HepG2 (cell line): ENCODE measurements around the gene MROH2A. TPM values are rescaled to one million over a fixed set of nuclear protein-coding genes. Genes with fewer than 3 reads are reported as not detected.

Experiments used
- ATAC-seq: fragments of 200-7000 bp; cut with Tn5 transposase; 3 replicates; pipeline ENCODE4 v1.9.1; 2020; ENCODE audit warnings: mild to moderate bottlenecking, moderate library complexity
- BruUV-seq: library from RNA; stranded (reverse); fragments of 400-500 nt; replicated peaks from 2 replicates; lab custom pipeline; 2021; lab: Mats Ljungman, UMichigan
- CTCF ChIA-PET: fragments of 300-600 bp; formaldehyde crosslinking; extraction: SDS; loops from one replicate; lab custom pipeline; 2021; ENCODE audit warnings: low total read pairs, inconsistent platforms, low intra/inter-chr PET ratio; lab: Yijun Ruan, JAX
- POLR2A ChIA-PET: fragments of 350-600 bp; sonication (Branson Sonifier 250); formaldehyde crosslinking; loops from one replicate; lab custom pipeline; 2020; ENCODE audit warnings: antibody characterized with exemption, inconsistent platforms; lab: Yijun Ruan, JAX
- DNase-seq: peaks from one replicate; pipeline ENCODE4 v3.0.0-alpha.2; 2015; ENCODE audit warnings: low spot score
- FAIRE-seq: peaks from 3 replicates; lab custom pipeline; 2011; peaks lifted over from hg19 to GRCh38; lab: Jason Lieb, UNC
- H2AFZ ChIP-seq: one replicate; pipeline ENCODE4 v1.6.1; 2011; ENCODE audit warnings: low read length, inconsistent platforms
- H3K27ac ChIP-seq: fragments of 300-600 bp; 3 replicates; pipeline ENCODE4 v1.8.0; 2011; ENCODE audit warnings: mixed run types, mild to moderate bottlenecking, mixed read lengths, low read length, inconsistent platforms; ENCODE audit not compliant: insufficient read depth; ENCODE audit errors: extremely low read length
- H3K27me3 ChIP-seq, 2 experiments: fragments of 200-600 bp in 1 of 2; 2 replicates in 1 of 2; 3 replicates in 1 of 2; pipeline versions ENCODE4 v1.6.0 to v1.8.0; 2011; ENCODE audit warnings: low read length in 2 of 2, mild to moderate bottlenecking in 2 of 2, moderate library complexity in 2 of 2, inconsistent platforms in 1 of 2; ENCODE audit not compliant: insufficient read depth in 2 of 2, control insufficient read depth in 1 of 2
- H3K36me3 ChIP-seq, 2 experiments: fragments of 200-600 bp in 1 of 2; replicated peaks in 1 of 2; 2 replicates in 1 of 2; 3 replicates in 1 of 2; pipeline versions ENCODE4 v1.5.1 to v1.8.0; 2011; ENCODE audit warnings: low read length in 2 of 2, inconsistent platforms in 1 of 2; ENCODE audit not compliant: insufficient read depth in 2 of 2, control insufficient read depth in 1 of 2
- H3K4me1 ChIP-seq: 2 replicates; pipeline ENCODE4 v1.5.1; 2012; ENCODE audit warnings: low read length, inconsistent platforms; ENCODE audit not compliant: insufficient read depth
- H3K4me2 ChIP-seq: 2 replicates; pipeline ENCODE4 v1.6.0; 2011; ENCODE audit warnings: low read depth, low read length, inconsistent platforms
- H3K4me3 ChIP-seq, 3 experiments: fragments of 200-600 bp in 1 of 3; sonication (generic), shearing (Covaris generic) in 1 of 3; replicated peaks in 1 of 3; 2 replicates each; pipeline ENCODE4 v1.5.1; 2011 to 2016; ENCODE audit warnings: low read length in 3 of 3, inconsistent platforms in 2 of 3, low read depth in 2 of 3, mild to moderate bottlenecking in 2 of 3, control low read depth in 1 of 3, mixed read lengths in 1 of 3; ENCODE audit not compliant: insufficient read depth in 1 of 3
- H3K79me2 ChIP-seq: one replicate; pipeline ENCODE4 v1.6.1; 2011; ENCODE audit warnings: low read length, inconsistent platforms; ENCODE audit not compliant: insufficient read depth
- H3K9ac ChIP-seq: 2 replicates; pipeline ENCODE4 v1.6.0; 2011; ENCODE audit warnings: mild to moderate bottlenecking, low read depth, low read length, inconsistent platforms; ENCODE audit not compliant: insufficient read depth
- H3K9me3 ChIP-seq: 2 replicates; pipeline ENCODE4 v1.5.1; 2012; ENCODE audit warnings: mild to moderate bottlenecking, low read length
- H4K20me1 ChIP-seq: 2 replicates; pipeline ENCODE4 v1.6.0; 2011; ENCODE audit warnings: inconsistent platforms, mild to moderate bottlenecking, low read length, moderate library complexity; ENCODE audit not compliant: insufficient read depth
- HHEX ChIP-seq: IDR thresholded peaks from 2 replicates; pipeline ENCODE4 v1.6.1; 2016; ENCODE audit warnings: control low read depth
- PLRG1 ChIP-seq: fragments of 450-650 bp; conservative IDR thresholded peaks from 2 replicates; pipeline ENCODE4 v1.6.1; 2016
- RBM22 ChIP-seq: fragments of 200-400 bp; formaldehyde crosslinking; optimal IDR thresholded peaks from 2 replicates; pipeline ENCODE3; 2017; ENCODE audit warnings: mild to moderate bottlenecking, low read length, moderate library complexity
- THRA ChIP-seq: sonication (generic); formaldehyde crosslinking; IDR thresholded peaks from 2 replicates; pipeline ENCODE4 v1.4.0; 2020; ENCODE audit warnings: missing genetic modification reagents, borderline replicate concordance
- U2AF1 ChIP-seq: fragments of 200-400 bp; formaldehyde crosslinking; optimal IDR thresholded peaks from 2 replicates; pipeline ENCODE3; 2017; ENCODE audit warnings: mild to moderate bottlenecking, low read depth, low read length
- USF2 ChIP-seq, 2 experiments: sonication (generic) in 1 of 2; formaldehyde crosslinking in 1 of 2; IDR thresholded peaks; 2 replicates each; pipeline versions ENCODE4 v1.5.1 to v1.6.1; 2011 to 2020; ENCODE audit warnings: borderline replicate concordance in 1 of 2, low read depth in 1 of 2, low read length in 1 of 2, mild to moderate bottlenecking in 1 of 2, missing genetic modification reagents in 1 of 2, moderate library complexity in 1 of 2
- ZNF276 ChIP-seq: sonication (generic); formaldehyde crosslinking; IDR thresholded peaks from 2 replicates; pipeline ENCODE4 v1.4.0; 2020; ENCODE audit warnings: mild to moderate bottlenecking, low read depth, missing genetic modification reagents
- WGBS: methylation state at CpG from one replicate; pipeline ENCODE4 v1.1.6; 2017; ENCODE audit warnings: low lambda C conversion rate; 5-methylcytosine and 5-hydroxymethylcytosine counted together
- in situ Hi-C: cut with HindIII; loops from 2 replicates; pipeline ENCODE4 v1.10.0; 2017; ENCODE audit warnings: low pct_unique_long_range_greater_than_20kb; ENCODE audit not compliant: extremely low pct_ligation_motif_present
- intact Hi-C: fragments of 100-400 bp; cut with micrococcal nuclease; formaldehyde crosslinking; loops from one replicate; pipeline ENCODE4 v1.10.0; 2022; ENCODE audit not compliant: unreplicated experiment
- polyA plus RNA-seq, 8 experiments: library from polyadenylated mRNA; depleted of rRNA in 3 of 8; stranded (reverse) in 7 of 8; unstranded in 1 of 8; fragments of >200 nt; fragmentation: Illumina TruSeq in 4 of 8; extraction: Trizol in 4 of 8; gene quantifications; 2 replicates each; pipeline versions ENCODE4 v1.2.1 to v1.2.3, GENCODE V29; 2011 to 2016; ENCODE audit warnings: low read depth in 4 of 8, missing spikeins in 1 of 8, mixed read lengths in 1 of 8; ENCODE audit not compliant: insufficient read depth in 1 of 8
- total RNA-seq, 5 experiments: library from RNA; depleted of rRNA; stranded (reverse); fragments of >200 nt; fragmentation: Illumina TruSeq; extraction: Trizol; gene quantifications; 2 replicates each; pipeline ENCODE4 v1.2.3, GENCODE V29; 2016; ENCODE audit warnings: low read depth in 1 of 5

MROH2A gene
- total and polyA plus RNA-seq, 2 of the 13 experiments (the other 11 are each of a cell fraction or from before 2014, with no cell fraction given), result 0.03 to 0.04 TPM

- intact Hi-C loops, result no loop called here
Measured at GRCh38 chr2:233780771-233781170, 2.6 kb downstream of the MROH2A start.

More at GRCh38 chr2:233780771-233781170, 2.6 kb downstream of the MROH2A start:
- FAIRE-seq (no peak), DNase-seq (no peak), ATAC-seq (no peak)
- ChIA-PET POLR2A (no interaction called here), CTCF (no interaction called here)
- Histone ChIP-seq H3K79me2 (no peaks in the 10 kb centered on the region), H3K9me3 (peaks cover 2% of the 10 kb centered on the region; the same call in 1 of the 2 replicates), H3K27me3 (peaks cover 3 to 43% of the 10 kb centered on the region in 2 experiments; a peak in 4 of 5 replicates), H3K4me3 (no peak overlapping the region), H3K4me1 (no peaks in the 10 kb centered on the region), H3K9ac (no peak overlapping the region), H3K4me2 (no peak overlapping the region), H2AFZ (no peak overlapping the region), H4K20me1 (no peaks in the 10 kb centered on the region), H3K27ac (no peak overlapping the region), H3K36me3 (no peaks in the 10 kb centered on the region)
- TF ChIP-seq RBM22, result no peak
- TF ChIP-seq U2AF1, result no peak
- no peak for TF ChIP-seq ZNF276 (CRISPR knock-in tag)
- TF ChIP-seq USF2 (IDR thresholded peaks at IDR 0.05; ENCODE audit: low read depth, low read length), result no peak
- TF ChIP-seq USF2 (CRISPR knock-in tag; IDR thresholded peaks at IDR 0.05; ENCODE audit: borderline replicate concordance), result no peak
- no peak for TF ChIP-seq THRA (CRISPR knock-in tag)
- no peak for TF ChIP-seq PLRG1
- TF ChIP-seq HHEX (CRISPR knock-in tag), result no peak
- in situ Hi-C loops, result no loop called here
- BruUV-seq, result no TSS peak
- 39% methylated on average over 4 of the region's 4 CpGs for WGBS
